ENCODE results near the gene STAC2.

DNA sequence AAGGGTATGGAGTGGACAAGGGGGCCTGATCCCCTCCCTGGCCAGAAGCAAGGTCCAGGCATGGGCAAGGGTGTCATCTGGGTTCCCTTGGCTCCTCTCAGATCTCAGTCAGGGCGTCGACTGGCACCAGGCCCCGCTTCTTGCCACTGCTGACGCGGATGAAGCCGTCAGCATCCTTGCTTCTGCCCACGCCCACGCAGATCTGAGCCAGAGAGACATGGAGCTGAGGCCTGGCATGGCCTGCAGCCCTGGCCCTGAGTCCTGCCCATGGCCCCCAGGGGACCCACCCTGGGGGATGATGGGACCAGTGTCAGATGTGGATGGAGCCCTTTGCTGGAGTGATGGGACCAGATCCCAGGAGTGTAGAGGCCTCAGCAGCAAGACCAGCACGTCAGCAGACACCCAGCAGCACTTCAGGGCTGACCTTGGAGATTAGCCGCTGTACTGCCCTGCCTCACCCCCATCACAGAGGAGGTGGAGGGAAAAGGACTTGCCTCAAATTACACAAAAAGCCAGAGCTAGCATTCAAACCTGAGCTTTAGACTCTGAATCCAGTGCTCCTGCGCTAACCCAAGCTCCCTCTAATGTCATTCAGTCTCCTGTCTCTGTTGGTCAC, 13.4 kb downstream of the STAC2 start:
- TF ChIP-seq, protein P1, sequence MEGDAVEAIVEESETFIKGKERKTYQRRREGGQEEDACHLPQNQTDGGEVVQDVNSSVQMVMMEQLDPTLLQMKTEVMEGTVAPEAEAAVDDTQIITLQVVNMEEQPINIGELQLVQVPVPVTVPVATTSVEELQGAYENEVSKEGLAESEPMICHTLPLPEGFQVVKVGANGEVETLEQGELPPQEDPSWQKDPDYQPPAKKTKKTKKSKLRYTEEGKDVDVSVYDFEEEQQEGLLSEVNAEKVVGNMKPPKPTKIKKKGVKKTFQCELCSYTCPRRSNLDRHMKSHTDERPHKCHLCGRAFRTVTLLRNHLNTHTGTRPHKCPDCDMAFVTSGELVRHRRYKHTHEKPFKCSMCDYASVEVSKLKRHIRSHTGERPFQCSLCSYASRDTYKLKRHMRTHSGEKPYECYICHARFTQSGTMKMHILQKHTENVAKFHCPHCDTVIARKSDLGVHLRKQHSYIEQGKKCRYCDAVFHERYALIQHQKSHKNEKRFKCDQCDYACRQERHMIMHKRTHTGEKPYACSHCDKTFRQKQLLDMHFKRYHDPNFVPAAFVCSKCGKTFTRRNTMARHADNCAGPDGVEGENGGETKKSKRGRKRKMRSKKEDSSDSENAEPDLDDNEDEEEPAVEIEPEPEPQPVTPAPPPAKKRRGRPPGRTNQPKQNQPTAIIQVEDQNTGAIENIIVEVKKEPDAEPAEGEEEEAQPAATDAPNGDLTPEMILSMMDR (conservative IDR thresholded peaks at IDR 0.05): no peak
- no peak for TF ChIP-seq EZH2 (IDR thresholded peaks at IDR 0.05; ENCODE audit: low read depth)

All from PC-9 (cell line).